Nephron progenitor cell (in vitro differentiated cells): Measurements from ENCODE around the gene KCNJ15.

Experiments
- DNase-seq: peaks from one replicate; pipeline ENCODE4 v3.0.0; 2021
- H3K27ac Mint-ChIP-seq: 2 replicates; pipeline ENCODE4 v1.8.0; 2021; ENCODE audit warnings: mild to moderate bottlenecking, moderate library complexity, mixed read lengths
- H3K27me3 Mint-ChIP-seq: 2 replicates; pipeline ENCODE4 v1.8.0; 2021; ENCODE audit warnings: mild to moderate bottlenecking, low read depth, mixed read lengths; ENCODE audit not compliant: poor library complexity
- H3K36me3 Mint-ChIP-seq: 2 replicates; pipeline ENCODE4 v1.8.0; 2021; ENCODE audit warnings: low read depth, mixed read lengths
- H3K4me1 Mint-ChIP-seq: 2 replicates; pipeline ENCODE4 v1.8.0; 2021; ENCODE audit warnings: mixed read lengths
- H3K4me3 Mint-ChIP-seq: 2 replicates; pipeline ENCODE4 v1.8.0; 2021; ENCODE audit warnings: mild to moderate bottlenecking, moderate library complexity, mixed read lengths
- H3K9me3 Mint-ChIP-seq: 2 replicates; pipeline ENCODE4 v1.8.0; 2021; ENCODE audit warnings: mild to moderate bottlenecking, moderate library complexity, mixed read lengths
- TF ChIP-seq, protein P1 (sequence below): fragments of 200-600 bp; sonication (generic); IDR thresholded peaks from 2 replicates; pipeline ENCODE4 v1.5.0; 2021; ENCODE audit warnings: antibody characterized with exemption

KCNJ15 gene

DNA sequence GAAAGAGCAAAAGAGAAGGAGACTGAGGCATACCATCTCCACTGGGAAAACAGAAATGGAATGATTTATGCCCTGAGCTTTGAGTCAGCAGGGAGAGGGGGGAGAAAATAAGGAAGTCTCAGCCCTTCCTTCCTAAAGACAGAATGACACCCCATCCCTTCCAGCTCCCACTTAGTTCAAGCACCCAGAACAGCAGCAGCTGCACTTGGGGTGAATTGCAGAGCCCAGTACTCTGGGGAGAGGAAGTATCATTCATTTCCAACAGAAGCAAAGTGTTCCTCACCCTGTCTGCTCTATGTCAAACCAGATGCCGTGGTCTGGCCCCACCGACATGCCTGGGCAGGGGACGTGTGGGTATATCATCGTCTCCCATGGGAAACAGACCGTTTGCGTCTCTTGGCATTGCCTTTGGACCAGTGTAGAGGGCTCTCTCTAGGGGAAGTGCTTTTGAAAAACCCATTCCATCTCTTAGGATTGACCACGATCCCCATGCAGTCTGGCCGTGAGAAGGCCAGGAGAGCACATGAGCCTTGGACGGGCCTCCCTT lies 1.1 kb upstream of the KCNJ15 start:
- Mint-ChIP-seq H3K27me3 (peaks cover 10% of the 10 kb centered on the region), H3K4me1 (peaks cover 21% of the 10 kb centered on the region), H3K36me3 (no peaks in the 10 kb centered on the region), H3K27ac (no peak overlapping the region), H3K9me3 (no peaks in the 10 kb centered on the region), H3K4me3 (no peak overlapping the region)
- DNase-seq = no peak
- TF ChIP-seq, protein P1, sequence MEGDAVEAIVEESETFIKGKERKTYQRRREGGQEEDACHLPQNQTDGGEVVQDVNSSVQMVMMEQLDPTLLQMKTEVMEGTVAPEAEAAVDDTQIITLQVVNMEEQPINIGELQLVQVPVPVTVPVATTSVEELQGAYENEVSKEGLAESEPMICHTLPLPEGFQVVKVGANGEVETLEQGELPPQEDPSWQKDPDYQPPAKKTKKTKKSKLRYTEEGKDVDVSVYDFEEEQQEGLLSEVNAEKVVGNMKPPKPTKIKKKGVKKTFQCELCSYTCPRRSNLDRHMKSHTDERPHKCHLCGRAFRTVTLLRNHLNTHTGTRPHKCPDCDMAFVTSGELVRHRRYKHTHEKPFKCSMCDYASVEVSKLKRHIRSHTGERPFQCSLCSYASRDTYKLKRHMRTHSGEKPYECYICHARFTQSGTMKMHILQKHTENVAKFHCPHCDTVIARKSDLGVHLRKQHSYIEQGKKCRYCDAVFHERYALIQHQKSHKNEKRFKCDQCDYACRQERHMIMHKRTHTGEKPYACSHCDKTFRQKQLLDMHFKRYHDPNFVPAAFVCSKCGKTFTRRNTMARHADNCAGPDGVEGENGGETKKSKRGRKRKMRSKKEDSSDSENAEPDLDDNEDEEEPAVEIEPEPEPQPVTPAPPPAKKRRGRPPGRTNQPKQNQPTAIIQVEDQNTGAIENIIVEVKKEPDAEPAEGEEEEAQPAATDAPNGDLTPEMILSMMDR = no peak

DNA sequence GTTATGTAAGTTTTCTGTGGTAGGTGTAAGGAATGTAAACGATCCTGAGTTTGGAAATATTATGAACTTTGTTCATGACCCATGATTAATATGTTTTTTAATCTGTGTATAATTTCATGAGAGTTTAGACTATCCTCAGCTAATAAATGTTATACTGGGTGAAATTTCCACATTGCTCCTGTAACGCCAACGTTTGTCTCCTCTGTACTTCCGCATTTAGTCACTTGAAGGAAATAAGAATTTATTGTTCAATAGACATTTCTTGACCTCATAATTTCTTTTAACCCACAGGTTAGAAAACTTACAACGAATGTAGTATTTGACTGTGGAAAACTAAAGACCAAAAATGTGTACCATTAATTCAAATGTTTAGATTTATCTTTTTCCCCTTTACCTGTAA lies 876 bp downstream of the KCNJ15 start:
- Mint-ChIP-seq H3K9me3 (no peaks in the 10 kb centered on the region), H3K27me3 (peaks cover 10% of the 10 kb centered on the region), H3K36me3 (no peaks in the 10 kb centered on the region)

GRCh38 chr21:38258521-38259485 lies 2.0 kb downstream of the KCNJ15 start:
- TF ChIP-seq, protein P1 = no peak
- DNase-seq = no peak
- H3K36me3 Mint-ChIP-seq = no peaks in the 10 kb centered on the region
- no peak overlapping the region for H3K4me3 Mint-ChIP-seq
- peaks cover 4% of the 10 kb centered on the region for H3K4me1 Mint-ChIP-seq
- no peak overlapping the region for H3K27ac Mint-ChIP-seq
- peaks cover 5% of the 10 kb centered on the region for H3K27me3 Mint-ChIP-seq
- no peaks in the 10 kb centered on the region for H3K9me3 Mint-ChIP-seq

More for the DNA sequence above, 876 bp downstream of the KCNJ15 start:
- TF ChIP-seq, protein P1 = no peak
- no peak overlapping the region for H3K4me3 Mint-ChIP-seq
- DNase-seq = no peak
- H3K27ac Mint-ChIP-seq = no peak overlapping the region
- H3K4me1 Mint-ChIP-seq = peaks cover 4% of the 10 kb centered on the region

DNA sequence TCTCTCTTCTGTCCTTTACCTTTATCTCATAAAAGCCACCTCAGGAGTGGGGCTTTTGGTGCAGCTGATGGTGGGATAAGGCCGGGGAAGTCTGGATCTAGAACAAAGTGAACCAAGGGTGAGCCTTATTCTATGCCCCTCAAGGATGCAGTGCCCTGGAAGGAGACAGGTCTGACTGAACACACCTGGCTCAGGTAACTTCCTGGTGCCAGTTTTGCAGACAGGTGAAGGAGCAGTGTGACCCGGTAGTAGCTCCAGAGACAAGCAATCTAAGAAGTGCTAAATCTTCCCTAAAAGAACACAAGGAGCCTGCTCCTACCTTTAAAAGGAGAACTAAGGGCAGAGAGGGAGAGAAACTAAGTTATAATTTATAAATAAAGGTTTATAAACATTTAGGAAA lies 2.9 kb downstream of the KCNJ15 start:
- peaks cover 5% of the 10 kb centered on the region for H3K27me3 Mint-ChIP-seq
- H3K4me1 Mint-ChIP-seq = peaks cover 4% of the 10 kb centered on the region
- no peak overlapping the region for H3K27ac Mint-ChIP-seq
- TF ChIP-seq, protein P1 = no peak
- DNase-seq = no peak
- no peaks in the 10 kb centered on the region for H3K9me3 Mint-ChIP-seq
- no peaks in the 10 kb centered on the region for H3K36me3 Mint-ChIP-seq
- no peak overlapping the region for H3K4me3 Mint-ChIP-seq

DNA sequence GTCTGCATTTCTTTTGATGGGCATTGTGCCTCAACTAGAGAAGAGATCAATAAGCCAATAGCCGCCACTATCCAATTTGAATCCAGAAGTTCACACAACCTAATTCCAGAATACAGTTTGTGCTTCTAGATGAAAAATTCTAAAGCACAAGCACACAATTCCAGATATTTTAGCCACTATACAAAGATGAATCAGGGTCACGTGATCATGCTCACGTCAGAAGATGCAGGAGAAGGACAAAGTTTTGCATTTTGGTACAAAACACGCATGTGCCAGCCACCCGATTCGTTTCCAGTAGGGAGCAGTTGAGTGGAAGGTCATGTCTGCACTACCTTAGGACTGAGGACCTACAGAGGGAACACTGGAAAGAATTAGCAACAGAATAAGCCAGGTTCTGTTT lies 3.6 kb downstream of the KCNJ15 start:
- Mint-ChIP-seq H3K4me1 (peaks cover 5% of the 10 kb centered on the region), H3K9me3 (no peaks in the 10 kb centered on the region), H3K27ac (no peak overlapping the region), H3K4me3 (no peak overlapping the region), H3K36me3 (no peaks in the 10 kb centered on the region), H3K27me3 (peaks cover 5% of the 10 kb centered on the region)
- TF ChIP-seq, protein P1 = no peak
- no peak for DNase-seq
